GM12872 (cell line): ENCODE measurements around the gene FEM1B.

ENCODE experiments used
- TF ChIP-seq, protein P1 (sequence below): IDR thresholded peaks from 3 replicates; pipeline ENCODE4 v1.5.1; 2011; ENCODE audit warnings: low read depth, mild to moderate bottlenecking, low read length, moderate library complexity; ENCODE audit not compliant: insufficient read depth

The FEM1B gene

GRCh38 chr15:68279779-68280753 is 2.5 kb downstream of the FEM1B start:
- TF ChIP-seq, protein P1, sequence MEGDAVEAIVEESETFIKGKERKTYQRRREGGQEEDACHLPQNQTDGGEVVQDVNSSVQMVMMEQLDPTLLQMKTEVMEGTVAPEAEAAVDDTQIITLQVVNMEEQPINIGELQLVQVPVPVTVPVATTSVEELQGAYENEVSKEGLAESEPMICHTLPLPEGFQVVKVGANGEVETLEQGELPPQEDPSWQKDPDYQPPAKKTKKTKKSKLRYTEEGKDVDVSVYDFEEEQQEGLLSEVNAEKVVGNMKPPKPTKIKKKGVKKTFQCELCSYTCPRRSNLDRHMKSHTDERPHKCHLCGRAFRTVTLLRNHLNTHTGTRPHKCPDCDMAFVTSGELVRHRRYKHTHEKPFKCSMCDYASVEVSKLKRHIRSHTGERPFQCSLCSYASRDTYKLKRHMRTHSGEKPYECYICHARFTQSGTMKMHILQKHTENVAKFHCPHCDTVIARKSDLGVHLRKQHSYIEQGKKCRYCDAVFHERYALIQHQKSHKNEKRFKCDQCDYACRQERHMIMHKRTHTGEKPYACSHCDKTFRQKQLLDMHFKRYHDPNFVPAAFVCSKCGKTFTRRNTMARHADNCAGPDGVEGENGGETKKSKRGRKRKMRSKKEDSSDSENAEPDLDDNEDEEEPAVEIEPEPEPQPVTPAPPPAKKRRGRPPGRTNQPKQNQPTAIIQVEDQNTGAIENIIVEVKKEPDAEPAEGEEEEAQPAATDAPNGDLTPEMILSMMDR, result no peak

DNA sequence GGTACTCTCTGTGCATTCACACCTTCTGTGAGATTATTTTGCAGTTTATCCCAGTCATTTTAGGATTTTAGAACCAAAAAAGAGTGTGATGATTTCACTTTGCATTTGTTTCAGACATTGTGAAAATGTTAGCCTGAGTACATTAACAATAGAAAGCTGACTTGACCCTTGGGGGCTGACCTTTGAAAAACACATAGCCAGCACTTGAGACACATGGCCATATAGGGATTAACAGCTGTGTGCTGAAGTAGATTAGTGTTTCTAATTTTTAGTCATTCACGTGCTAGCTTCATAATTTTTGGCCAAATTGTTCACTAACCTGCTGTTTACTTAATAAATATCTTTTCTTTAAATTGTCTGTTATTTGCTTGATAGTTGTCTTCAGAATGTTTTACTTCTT is 3.5 kb downstream of the FEM1B start:
- TF ChIP-seq, protein P1, result no peak

DNA sequence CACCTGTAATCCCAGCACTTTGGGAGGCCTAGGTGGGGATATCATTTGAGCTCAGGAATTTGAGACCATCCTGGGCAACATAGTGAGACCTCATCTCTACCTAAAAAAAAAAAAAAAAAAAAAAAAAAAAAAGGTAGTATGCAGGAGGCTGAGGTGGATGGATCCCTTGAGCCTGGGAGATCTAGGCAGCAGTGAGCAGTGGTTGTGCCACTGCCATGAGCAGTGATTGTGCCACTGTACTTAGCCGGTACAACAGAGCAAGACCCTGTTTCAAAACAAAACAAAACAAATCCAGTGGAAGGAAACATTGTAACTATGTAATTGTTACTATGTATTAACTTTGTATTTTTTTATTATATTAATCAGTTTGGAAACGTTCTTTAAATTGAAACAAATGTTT is 5.9 kb downstream of the FEM1B start:
- TF ChIP-seq, protein P1, result no peak

DNA sequence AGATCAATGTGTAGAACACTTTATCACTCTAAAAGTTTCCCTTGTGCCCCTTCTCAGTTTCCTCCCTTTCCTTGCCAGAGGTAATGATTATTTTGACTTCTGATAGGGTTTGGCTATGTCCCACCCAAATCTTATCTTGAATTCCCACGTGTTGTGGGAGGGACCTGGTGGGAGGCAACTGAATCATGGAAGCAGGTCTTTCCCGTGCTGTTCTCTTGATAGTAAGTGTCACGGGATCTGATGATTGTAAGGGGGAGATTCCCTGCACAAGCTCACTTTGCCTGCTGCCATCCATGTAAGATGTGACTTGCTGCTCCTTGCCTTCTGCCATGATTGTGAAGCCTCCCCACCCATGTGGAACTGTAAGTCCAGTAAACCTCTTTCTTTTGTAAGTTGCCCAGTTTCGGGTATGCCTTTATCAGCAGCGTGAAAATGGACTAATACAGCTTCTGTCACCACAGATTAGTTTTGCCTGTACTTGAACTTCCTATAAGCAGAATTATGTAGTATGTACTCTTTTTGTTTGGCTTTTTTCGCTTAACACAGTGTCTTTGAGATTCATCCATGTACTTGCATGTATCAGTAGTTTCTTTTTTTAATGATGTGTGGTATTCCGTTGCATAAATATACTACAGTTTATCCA is 7.2 kb downstream of the FEM1B start:
- TF ChIP-seq, protein P1, result no peak

DNA sequence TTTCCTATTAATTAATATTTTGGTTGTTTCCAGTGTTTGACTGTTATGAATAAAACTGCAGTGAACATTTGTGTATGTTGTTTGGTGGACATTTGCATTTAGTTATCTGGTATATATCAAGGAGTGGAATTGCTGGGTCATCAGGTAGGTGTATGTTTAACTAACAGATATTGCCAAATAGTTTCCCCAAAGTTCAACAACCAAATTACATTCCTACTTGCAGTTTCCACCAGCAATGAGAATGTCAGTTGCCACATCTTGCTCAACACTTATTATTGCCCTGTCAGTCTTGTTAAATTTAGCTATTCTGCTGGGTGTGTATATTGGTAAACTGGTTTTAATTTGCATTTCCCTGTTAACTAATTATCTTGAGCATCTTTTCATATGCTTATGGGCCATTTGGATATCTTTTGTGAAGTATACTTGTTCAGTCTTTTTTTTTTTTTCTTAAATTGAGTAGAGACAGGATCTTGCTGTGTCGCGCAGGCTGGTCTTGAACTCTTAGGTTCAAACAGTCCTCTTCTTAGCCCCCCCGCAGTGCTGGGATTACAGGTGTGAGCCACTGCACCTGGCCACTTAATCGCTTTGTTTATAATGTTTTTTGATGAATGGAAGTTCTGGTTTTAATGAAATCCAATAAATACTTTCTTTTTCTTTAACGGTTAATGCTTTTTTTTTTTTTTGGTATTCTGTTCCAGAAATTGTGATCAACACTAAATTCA is 7.9 kb downstream of the FEM1B start:
- TF ChIP-seq, protein P1, result no peak

GRCh38 chr15:68286256-68286655 is 8.7 kb downstream of the FEM1B start:
- TF ChIP-seq, protein P1, result no peak

DNA sequence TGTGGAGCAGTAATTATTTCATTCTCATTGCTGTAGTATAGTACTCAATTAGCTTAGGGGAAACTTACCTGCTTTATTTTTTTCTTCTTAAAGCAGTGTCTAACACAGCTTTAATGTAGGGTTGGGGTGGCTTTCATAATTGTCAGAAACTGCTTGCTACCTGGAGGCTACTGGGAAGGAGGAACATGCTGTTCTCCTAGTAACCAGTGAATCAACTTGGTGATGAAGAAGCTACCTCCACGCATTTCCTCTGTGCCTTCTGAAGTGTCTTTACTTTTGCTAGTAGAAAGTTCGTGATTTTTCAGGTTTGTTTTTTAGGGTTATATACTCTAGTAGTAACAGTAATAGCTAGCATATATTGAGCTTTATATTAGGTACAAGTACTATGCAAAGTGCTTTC is 11.5 kb downstream of the FEM1B start:
- TF ChIP-seq, protein P1, result no peak
